WTC11 (cell line): Measurements from ENCODE around the gene PRKAR2B. TPM values are rescaled to one million over a fixed set of nuclear protein-coding genes. Genes with fewer than 3 reads are reported as not detected.

Experiments
- ATAC-seq: fragments of 200-7000 bp; cut with Tn5 transposase; 2 replicates; pipeline ENCODE4 v1.10.0; 2021; ENCODE audit warnings: mild to moderate bottlenecking, moderate library complexity
- CTCF ChIA-PET: fragments of 300-600 bp; sonication (Branson Sonifier 250); formaldehyde crosslinking; loops from one replicate; lab custom pipeline; 2021; ENCODE audit warnings: antibody characterized with exemption; lab: Charles Lee
- POLR2A ChIA-PET: fragments of 350-600 bp; sonication (Branson Sonifier 250); formaldehyde crosslinking; loops from one replicate; lab custom pipeline; 2021; ENCODE audit warnings: antibody characterized with exemption; lab: Charles Lee
- DNase-seq: peaks from one replicate; pipeline ENCODE4 v3.0.0; 2021; ENCODE audit warnings: low spot score
- H3K27ac Mint-ChIP-seq: 2 replicates; pipeline ENCODE4 v1.8.0; 2021; ENCODE audit warnings: mixed read lengths
- H3K27me3 Mint-ChIP-seq: 2 replicates; pipeline ENCODE4 v1.8.0; 2021; ENCODE audit warnings: low read depth, mild to moderate bottlenecking, moderate library complexity, mixed read lengths
- H3K36me3 Mint-ChIP-seq: 2 replicates; pipeline ENCODE4 v1.8.0; 2021; ENCODE audit warnings: mixed read lengths
- H3K4me1 Mint-ChIP-seq: 2 replicates; pipeline ENCODE4 v1.8.0; 2022; ENCODE audit warnings: mixed read lengths
- H3K4me3 Mint-ChIP-seq: 2 replicates; pipeline ENCODE4 v1.8.0; 2021; ENCODE audit warnings: mild to moderate bottlenecking, moderate library complexity, mixed read lengths
- H3K9me3 Mint-ChIP-seq: 2 replicates; pipeline ENCODE4 v1.8.0; 2021; ENCODE audit warnings: mixed read lengths
- ARID4B ChIP-seq: sonication (generic); formaldehyde crosslinking; IDR thresholded peaks from 2 replicates; pipeline ENCODE4 v1.8.0; 2023; ENCODE audit warnings: missing genetic modification reagents, mild to moderate bottlenecking, borderline replicate concordance
- CBFB ChIP-seq: sonication (generic); formaldehyde crosslinking; IDR thresholded peaks from 2 replicates; pipeline ENCODE4 v1.8.1; 2022; ENCODE audit warnings: mild to moderate bottlenecking, low read depth, missing genetic modification reagents
- CDX4 ChIP-seq: fragments of 250-450 bp; sonication (Bioruptor Pico); IDR thresholded peaks from 2 replicates; pipeline ENCODE4 v1.9.0; 2021; ENCODE audit warnings: moderate library complexity, mild to moderate bottlenecking, inconsistent platforms, borderline replicate concordance
- CTCF ChIP-seq: fragments of 200-600 bp; IDR thresholded peaks from 2 replicates; pipeline ENCODE4 v1.8.0; 2022; ENCODE audit warnings: antibody characterized with exemption
- E2F4 ChIP-seq: sonication (generic); formaldehyde crosslinking; IDR thresholded peaks from 2 replicates; pipeline ENCODE4 v1.8.1; 2022; ENCODE audit warnings: low read depth, mild to moderate bottlenecking, moderate library complexity, missing genetic modification reagents, borderline replicate concordance
- ESRRA ChIP-seq: sonication (generic); formaldehyde crosslinking; IDR thresholded peaks from 2 replicates; pipeline ENCODE4 v1.8.1; 2022; ENCODE audit warnings: mild to moderate bottlenecking, missing genetic modification reagents, borderline replicate concordance
- FOXJ3 ChIP-seq: sonication (generic); formaldehyde crosslinking; IDR thresholded peaks from 2 replicates; pipeline ENCODE4 v1.9.0; 2021; ENCODE audit warnings: missing genetic modification reagents, mild to moderate bottlenecking, borderline replicate concordance
- FOXK1 ChIP-seq: sonication (generic); formaldehyde crosslinking; IDR thresholded peaks from 2 replicates; pipeline ENCODE4 v1.8.0; 2022; ENCODE audit warnings: mild to moderate bottlenecking, moderate library complexity, missing genetic modification reagents
- JUN ChIP-seq: sonication (generic); formaldehyde crosslinking; IDR thresholded peaks from 2 replicates; pipeline ENCODE4 v1.8.0; 2023; ENCODE audit warnings: mild to moderate bottlenecking, missing genetic modification reagents
- MXD4 ChIP-seq: fragments of 250-450 bp; sonication (Bioruptor Pico); IDR thresholded peaks from 2 replicates; pipeline ENCODE4 v1.8.0; 2021; ENCODE audit warnings: mild to moderate bottlenecking, moderate library complexity, borderline replicate concordance
- MYBL2 ChIP-seq: sonication (generic); formaldehyde crosslinking; IDR thresholded peaks from 2 replicates; pipeline ENCODE4 v1.8.1; 2023; ENCODE audit warnings: mild to moderate bottlenecking, moderate library complexity, missing genetic modification reagents
- NR2C2 ChIP-seq: sonication (generic); formaldehyde crosslinking; IDR thresholded peaks from 2 replicates; pipeline ENCODE4 v1.8.0; 2022; ENCODE audit warnings: mild to moderate bottlenecking, missing genetic modification reagents
- SMAD3 ChIP-seq: sonication (generic); formaldehyde crosslinking; IDR thresholded peaks from 2 replicates; pipeline ENCODE4 v1.8.0; 2022; ENCODE audit warnings: missing genetic modification reagents, mild to moderate bottlenecking, borderline replicate concordance
- TP53 ChIP-seq: sonication (generic); formaldehyde crosslinking; IDR thresholded peaks from 2 replicates; pipeline ENCODE4 v1.8.1; 2023; ENCODE audit warnings: mild to moderate bottlenecking, missing genetic modification reagents
- ZNF219 ChIP-seq: sonication (generic); formaldehyde crosslinking; IDR thresholded peaks from 2 replicates; pipeline ENCODE4 v1.8.0; 2023; ENCODE audit warnings: missing genetic modification reagents, mild to moderate bottlenecking, borderline replicate concordance
- ZNF232 ChIP-seq: sonication (generic); formaldehyde crosslinking; IDR thresholded peaks from 2 replicates; pipeline ENCODE4 v1.8.0; 2022; ENCODE audit warnings: mild to moderate bottlenecking, missing genetic modification reagents
- ZNF317 ChIP-seq: sonication (generic); formaldehyde crosslinking; IDR thresholded peaks from 2 replicates; pipeline ENCODE4 v1.8.1; 2023; ENCODE audit warnings: low read depth, mild to moderate bottlenecking, moderate library complexity, missing genetic modification reagents, borderline replicate concordance
- ZNF512 ChIP-seq: sonication (generic); formaldehyde crosslinking; IDR thresholded peaks from 2 replicates; pipeline ENCODE4 v1.8.1; 2022; ENCODE audit warnings: missing genetic modification reagents, borderline replicate concordance
- ZSCAN18 ChIP-seq: fragments of 250-450 bp; sonication (Bioruptor Pico); IDR thresholded peaks from 2 replicates; pipeline ENCODE4 v2.1.2; 2022; ENCODE audit warnings: mild to moderate bottlenecking, moderate library complexity
- total RNA-seq: library from RNA; stranded (reverse); gene quantifications from 3 replicates; pipeline ENCODE4 v1.2.3, GENCODE V29; 2021

Gene PRKAR2B
- total RNA-seq, 1 experiment from 2014 or later, result 29.6 TPM

GRCh38 chr7:106999023-106999422 lies 45.5 kb upstream of the PRKAR2B start (continued):
- no peak for TF ChIP-seq ARID4B (CRISPR knock-in tag)
- TF ChIP-seq E2F4 (CRISPR knock-in tag), result no peak
- TF ChIP-seq ZNF219 (CRISPR knock-in tag), result no peak
- TF ChIP-seq ZSCAN18 (CRISPR knock-in tag), result no peak
- TF ChIP-seq JUN (CRISPR knock-in tag), result no peak
- TF ChIP-seq CBFB (CRISPR knock-in tag), result no peak
- TF ChIP-seq FOXJ3 (CRISPR knock-in tag), result no peak
- TF ChIP-seq CTCF, result no peak
- TF ChIP-seq ZNF512, result no peak
- no peak for TF ChIP-seq CDX4

- TF ChIP-seq NR2C2 (no peak), ESRRA (no peak), ZNF317 (CRISPR knock-in tag) (no peak), ZNF232 (CRISPR knock-in tag) (no peak), SMAD3 (CRISPR knock-in tag) (no peak), MXD4 (CRISPR knock-in tag) (no peak), FOXJ3 (CRISPR knock-in tag) (no peak), MYBL2 (CRISPR knock-in tag) (no peak), TP53 (CRISPR knock-in tag) (no peak), ZNF219 (CRISPR knock-in tag) (no peak), FOXK1 (CRISPR knock-in tag) (no peak)
- TF ChIP-seq, all 79 proteins: peak for 0
- Mint-ChIP-seq H3K9me3 (no peaks in the 10 kb centered on the region), H3K36me3 (no peaks in the 10 kb centered on the region), H3K4me3 (no peak overlapping the region), H3K27me3 (no peaks in the 10 kb centered on the region), H3K27ac (no peak overlapping the region), H3K4me1 (no peaks in the 10 kb centered on the region)
- CTCF ChIA-PET, result no interaction called here
- no peak for ATAC-seq
- DNase-seq, result no peak
- POLR2A ChIA-PET, result no interaction called here
These were observed 43.0 kb upstream of the PRKAR2B start for GRCh38 chr7:107001490-107001889.
